Fibroblast of gingiva (primary cell): ENCODE measurements around the gene TMEM129.

Source experiments
- DNase-seq: peaks from one replicate; pipeline ENCODE4 v3.0.0-alpha.2; 2011; ENCODE audit warnings: low read depth

TMEM129 gene

DNA sequence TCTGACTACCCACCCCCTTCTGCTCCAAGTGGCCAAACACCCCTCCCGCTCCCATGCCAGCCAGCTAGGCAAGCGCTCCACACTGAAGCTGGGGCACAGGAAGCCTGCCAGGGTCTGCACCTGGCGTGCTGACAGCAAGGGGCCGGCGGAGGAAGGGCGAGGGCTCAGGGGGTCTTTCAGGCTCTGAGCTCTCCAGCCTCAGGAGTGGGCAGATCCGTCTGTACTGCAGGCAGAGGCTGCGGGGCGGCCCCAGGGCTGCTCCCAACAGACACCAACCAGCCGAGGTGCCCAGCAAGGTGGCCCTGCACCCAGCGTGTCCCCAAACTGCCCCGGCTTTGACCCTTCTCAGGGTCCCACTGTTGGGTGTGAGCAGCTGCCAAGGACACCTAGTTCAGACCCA lies 51.9 kb downstream of the TMEM129 start:
- DNase-seq, result no peak

DNA sequence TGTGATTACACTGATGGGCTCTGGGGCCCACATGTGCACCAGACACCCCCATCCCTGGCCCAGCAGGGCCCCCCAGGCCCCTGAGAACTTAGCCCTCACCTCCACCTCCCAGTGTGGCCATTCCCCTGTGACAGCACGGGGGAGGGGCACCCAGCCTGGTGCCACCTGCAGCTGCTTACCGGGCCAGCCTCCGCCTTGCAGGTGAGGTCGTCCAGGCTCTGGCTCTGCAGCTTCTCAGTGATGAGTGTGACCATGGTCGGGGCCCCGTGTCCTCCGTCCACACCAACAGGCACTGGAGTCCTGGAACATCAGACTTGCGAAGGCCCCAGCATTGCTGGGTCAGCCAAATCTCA lies 52.7 kb downstream of the TMEM129 start:
- no peak for DNase-seq

DNA sequence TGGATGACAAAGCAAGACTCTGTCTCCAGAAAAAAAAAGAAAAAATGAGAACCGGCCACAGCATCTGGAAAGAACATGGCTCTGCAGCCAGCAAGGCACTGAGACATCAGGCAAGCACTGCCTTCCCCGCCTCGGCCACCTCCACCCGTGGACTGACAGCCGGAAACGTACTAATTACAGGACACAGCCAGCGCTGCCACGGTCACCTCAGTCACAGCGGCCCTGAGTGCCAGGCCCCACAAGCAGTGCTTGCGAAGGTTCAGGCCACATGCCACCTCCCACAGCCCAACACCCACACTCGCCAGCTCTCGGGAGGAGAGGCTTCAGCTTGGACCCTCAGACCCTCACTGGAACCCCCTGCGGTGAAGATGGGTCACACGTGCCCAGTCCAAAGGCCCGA lies 53.9 kb downstream of the TMEM129 start:
- DNase-seq, result no peak

DNA sequence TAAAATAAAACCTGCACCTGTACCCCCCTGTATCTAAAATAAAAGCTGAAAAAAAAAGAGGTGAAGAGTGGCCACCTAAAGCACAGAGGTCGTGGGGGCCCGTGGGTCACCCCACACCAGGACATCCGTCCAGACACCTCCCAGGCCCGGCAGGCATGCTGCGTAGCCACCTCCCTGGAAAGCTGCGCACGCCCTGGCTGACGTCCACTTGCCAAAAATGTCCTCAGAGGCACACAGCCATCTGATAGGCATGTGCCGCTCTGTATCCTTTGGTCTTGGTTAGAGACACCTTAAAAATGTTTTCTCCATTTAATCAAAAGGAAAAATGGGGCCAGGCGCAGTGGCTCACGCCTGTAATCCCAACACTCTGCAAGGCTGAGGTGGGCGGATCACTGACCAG lies 54.7 kb downstream of the TMEM129 start:
- no peak for DNase-seq
